Suppressor macrophage treated with lipopolysaccharide for 4 hours (primary cell): ENCODE data around the gene GRK5.
"Not testable (repeated sequence)": the region's sequence is repeated elsewhere in the genome, so short reads cannot be mapped to it uniquely, and the experiment has no call there.

Experiments used
- DNase-seq: peaks from one replicate; pipeline ENCODE4 v3.0.0-alpha.2; 2020

Gene GRK5

DNA sequence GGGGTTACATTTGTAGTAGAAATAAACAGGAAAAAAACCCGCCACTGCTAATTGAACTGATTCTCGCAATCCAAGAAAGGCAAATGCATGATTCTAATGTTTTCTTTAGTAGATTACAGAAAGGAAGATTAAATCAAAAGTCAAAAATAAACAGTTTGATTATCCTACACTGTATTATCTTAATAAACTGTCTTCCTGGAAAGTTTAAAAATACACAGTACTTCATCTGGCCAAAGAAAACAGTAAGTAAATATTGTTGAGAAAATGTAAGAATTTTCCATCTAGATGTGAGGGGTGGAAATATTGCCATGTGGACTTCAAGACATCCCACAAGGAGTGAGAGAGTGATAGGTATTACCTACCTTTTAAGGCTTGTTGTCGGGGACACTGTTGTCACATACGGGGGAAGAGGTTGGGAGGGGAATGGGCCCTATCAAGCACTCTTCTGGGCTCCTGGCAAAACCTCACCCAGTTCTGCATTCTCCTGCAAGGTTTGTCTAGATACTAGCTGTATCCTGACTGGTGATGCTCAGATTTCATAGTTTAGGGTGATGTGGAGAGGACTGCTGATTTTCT is 17.8 kb downstream of the GRK5 start:
- DNase-seq: no peak

DNA sequence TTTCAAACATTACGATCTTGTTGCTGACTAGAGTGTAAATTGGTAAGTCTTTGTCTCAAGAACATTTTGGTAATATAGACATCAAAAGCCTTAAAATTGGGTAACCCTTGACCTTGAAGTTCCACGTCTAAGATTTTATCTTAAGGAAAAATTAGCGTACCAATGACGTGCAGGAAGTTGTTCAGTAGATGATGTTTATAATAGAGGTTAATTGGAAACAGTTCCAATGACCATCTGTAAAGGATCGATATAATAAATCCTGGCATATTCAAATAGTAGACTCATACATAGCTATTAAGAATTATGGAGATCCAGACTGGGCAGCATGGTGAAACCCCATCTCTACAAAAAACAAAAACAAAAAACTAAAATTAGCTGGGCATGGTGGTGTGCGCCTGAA is 20.5 kb downstream of the GRK5 start:
- no peak for DNase-seq

DNA sequence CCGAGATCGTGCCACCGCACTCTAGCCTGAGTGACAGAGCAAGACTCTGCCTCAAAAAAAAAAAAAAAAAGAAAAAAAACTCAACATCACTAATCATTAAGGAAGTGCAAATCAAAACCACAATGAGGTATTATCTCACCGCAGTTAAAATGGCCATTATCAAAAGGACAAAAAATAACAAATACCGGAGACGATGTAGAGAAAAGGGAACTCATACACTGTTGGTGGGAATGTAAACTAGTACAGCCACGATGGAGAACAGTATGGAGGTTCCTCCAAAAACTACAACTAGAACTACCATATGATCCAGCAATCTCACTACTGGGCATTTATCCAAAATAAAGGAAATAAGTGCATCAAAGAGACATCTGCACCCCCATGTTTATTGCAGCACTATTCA is 24.3 kb downstream of the GRK5 start:
- DNase-seq: no peak

DNA sequence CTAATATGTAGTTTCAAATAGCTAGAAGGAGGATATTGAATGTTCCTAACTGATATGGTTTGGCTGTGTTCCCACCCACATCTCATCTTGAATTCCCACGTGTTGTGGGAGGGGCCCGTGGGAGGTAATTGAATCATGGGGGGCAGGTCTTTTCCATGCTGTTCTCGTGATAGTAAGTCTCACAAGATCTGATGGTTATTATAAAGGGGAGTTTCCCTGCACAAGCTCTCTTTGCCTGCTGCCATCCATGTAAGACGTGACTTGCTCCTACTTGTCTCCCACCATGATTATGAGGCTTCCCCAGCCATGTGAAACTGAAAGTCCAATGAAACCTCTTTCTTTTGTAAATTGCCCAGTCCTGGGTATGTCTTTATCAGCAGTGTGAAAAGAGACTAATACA is 25.1 kb downstream of the GRK5 start:
- peak; percentile 22 for DNase-seq

DNA sequence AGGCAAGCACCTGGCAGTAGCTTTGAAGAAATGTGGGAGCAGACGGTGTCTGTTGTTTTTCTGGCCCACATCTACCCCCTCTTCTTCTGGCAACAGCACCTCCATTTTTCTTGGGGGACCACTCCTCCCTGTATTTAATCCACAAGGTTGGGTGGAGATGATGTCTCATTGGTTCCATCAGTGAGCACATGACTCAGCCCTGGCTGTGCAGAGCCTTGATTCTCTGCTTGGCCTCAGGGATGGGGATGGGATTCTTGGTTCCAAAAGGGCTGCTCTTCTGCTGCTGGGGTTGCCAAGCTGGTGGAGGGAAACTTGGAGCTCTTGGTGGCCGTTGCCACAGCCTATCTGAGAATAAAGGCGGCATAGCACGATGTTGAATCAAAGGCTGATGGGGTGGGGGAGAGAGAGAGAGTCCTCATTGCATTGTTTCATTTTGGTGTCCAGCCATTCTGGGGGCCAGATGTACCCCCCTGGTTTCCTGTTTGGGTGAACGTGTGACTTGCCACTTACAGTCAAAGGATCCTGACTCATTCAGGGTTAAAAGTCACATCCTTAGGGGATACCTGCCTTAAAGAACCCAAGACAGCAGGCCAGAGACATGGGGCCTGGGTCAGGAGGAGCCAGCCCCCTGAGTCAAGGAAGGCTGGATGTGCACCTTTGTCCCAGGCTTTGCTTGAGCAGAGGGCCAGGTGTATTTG is 25.9 kb downstream of the GRK5 start:
- DNase-seq: no peak

DNA sequence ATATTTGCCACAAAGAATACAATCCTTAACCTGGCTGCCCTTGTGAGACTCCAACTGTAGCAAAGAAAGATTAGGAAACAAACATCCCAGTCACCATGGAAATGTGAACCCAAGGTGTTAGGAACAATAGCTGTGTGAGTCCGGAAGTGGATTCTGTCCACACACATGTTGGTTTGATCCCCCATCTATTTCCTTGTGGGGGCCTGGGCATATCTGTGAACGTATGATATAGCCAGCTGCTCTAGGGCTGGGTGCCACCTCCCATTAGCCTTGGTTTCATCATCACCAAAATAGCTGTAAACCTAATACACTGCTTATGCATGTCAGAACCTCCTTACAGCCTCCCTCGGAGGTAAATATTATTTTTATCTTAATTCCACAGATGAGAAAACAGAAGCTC is 26.4 kb downstream of the GRK5 start:
- DNase-seq: no peak

DNA sequence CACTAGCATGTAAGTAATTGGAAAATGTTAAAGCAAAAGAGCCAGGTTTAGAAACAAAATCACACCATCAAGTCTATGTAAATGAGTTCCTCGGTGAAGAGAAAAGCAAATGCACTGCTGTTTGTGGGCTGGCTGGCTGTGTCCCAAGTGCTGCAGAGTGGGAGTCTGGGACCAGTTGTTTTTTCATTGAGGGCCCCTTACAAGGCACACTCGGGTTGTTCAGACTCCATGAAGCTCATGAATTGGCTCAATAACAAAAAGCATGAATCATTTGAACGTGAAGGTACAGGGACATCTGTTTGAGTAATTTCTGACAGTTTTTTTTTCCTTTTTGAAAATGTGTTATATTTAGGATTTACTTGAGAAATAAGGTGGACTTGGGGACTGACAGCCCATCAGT is 28.0 kb downstream of the GRK5 start:
- no peak for DNase-seq

DNA sequence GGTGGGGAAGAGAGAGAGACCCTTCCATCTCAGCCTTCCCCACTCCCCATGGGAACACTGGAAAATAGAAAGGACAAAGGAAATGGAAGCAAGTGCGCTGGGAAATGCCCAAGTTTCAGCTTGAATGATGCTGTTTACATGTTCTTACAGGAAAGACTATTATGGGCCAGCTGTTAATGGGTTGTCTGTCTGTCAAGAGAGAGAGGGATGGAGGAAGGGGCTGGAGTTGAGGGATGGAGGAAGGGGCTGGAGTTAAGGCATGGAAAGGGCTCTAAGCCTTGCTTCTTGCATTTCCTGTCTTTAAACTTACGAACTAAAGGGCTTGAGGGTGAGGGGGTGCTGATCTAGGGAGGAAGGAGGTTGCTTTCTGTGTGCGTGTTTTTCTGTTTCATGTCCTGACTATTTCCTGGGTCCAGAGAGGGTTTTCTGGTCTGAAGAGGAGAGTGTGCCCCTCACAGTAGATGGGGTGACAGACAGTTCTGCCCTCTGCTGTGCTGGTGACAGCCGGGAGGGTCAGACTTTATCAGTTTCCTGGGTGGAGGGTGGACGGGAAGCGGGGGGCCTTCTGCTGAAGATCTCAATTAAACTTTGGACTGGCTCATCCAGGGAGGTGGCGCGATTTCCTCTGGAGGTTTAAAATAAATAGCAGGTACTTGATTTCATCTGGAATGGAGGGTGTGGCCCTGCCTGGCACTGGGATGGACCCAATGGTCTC is 30.5 kb downstream of the GRK5 start:
- DNase-seq: no peak

DNA sequence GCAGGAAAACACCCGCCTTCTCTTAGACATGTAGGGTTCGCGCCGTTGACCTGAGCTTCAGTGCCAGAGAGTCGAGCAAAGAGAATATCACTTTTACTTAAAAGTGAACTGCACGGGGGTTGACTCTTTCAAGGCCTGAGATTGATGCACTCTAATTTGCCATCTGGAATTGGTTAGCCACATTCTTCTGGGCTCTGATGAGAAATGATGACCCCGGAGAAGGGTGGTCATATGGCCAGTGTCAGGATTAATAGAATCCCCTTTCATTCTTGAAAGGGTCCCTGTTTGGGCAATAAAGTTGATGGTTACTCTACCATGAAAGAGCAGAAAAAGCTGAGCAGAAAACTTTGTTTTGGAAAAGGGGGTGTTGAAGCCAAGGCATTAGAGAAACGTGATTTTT is 31.2 kb downstream of the GRK5 start:
- no peak for DNase-seq

DNA sequence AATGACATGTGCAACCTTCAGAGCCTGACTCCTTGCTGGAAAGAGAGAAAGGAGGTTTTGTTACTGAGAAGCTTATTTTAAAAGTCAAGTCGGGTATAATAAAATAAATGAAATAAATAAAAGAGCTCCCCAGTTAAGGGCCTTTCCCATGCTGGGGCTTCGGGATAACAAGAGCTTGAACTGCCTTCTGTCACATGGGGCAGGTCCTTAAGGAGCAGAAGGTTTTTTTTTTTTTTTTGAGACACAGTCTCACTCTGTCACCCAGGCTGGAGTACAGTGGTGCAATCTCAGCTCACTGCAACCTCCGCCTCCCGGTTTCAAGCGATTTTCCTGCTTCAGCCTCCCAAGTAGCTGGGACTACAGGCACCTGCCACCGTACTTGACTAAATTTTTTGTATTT is 31.6 kb downstream of the GRK5 start:
- not testable (repeated sequence) for DNase-seq

DNA sequence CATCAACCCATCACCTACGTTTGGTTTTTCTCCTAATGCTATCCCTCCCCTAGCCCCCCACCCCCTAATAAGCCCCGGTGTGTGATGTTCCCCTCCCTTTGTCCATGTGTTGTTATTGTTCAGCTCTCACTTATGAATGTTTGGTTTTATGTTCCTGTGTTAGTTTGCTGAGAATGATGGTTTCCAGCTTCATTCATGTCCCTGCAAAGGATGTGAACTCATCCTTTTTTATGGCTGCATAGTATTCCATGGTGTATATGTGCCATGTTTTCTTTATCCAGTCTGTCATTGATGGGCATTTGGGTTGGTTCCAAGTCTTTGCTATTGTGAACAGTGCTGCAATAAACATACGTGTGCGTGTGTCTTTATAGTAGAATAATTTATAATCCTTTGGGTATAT is 32.3 kb downstream of the GRK5 start:
- DNase-seq: not testable (repeated sequence)

DNA sequence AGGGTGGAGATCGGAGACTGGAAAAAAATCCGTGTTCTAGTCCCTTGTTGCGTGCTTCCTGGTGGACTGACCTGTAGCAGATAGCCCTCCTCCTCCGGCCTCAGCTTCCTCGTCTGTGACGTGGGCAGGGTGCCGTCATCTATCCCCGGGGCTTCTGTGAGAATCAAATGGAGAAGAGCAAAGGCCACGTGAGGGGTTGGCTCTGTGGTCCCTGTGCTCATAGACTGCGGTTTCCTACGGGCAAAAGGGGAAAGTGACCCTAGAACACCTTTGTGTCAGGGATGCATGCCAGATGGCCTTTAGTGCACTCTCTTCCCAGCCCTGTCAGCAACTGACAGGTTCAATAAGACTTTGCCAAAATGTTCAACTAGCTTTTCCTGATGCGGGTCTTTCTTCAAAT is 33.7 kb downstream of the GRK5 start:
- DNase-seq: no peak

DNA sequence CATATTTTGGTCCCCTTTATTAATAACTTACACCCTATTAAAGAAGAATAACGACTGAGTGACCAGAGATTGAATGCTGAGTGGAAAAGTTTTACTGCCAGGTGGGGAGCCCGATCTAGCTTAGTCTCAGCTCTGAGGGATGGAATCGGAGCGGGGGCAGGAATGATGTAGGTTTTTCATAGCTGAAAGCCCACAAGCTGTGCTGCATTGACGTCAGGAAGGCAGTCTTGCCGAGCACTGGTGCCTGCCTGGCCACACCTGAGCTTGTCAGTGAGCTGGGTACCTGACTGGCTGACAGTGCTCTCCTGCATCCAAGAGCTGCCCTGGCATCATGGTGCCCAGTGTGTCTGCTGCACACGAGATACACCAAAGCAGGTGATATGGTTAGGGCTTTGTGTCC is 34.8 kb downstream of the GRK5 start:
- no peak for DNase-seq

DNA sequence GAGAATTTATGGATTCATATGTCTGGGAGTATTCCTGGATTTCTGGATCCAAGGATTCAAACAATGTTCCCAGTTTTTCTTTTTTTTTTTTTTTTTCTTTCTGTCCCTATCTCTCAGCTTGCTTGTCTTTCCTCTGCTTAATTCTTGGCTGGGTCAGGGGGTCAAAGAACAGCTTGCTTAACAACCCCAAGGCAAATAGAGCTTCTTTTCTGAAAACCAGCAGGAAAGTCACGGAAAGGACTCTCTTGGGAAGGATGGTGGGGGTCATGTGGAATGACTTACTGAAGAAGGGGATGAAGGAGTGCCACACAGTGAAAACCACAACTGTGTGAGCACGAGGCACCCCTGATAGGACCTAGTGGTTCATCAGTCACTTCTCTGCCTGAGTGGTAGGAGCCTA is 36.1 kb downstream of the GRK5 start:
- DNase-seq: no peak

DNA sequence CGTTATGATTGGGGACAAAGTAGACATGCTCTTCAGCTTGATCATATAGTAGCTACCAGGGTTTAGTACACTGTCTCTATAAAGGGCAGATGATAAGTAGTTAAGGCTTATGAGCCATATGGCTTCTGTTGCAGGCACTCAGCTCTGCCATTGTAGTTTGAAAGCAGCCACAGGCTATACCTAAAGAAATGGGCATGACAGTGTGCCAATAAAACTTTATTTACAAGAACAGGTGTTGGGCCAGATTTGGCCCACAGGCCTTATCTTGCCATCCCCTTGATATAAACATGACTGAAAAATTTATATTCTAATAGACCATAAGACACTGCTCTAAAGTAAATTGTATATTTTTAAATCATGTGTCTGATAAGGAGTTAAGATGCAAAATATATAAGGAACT is 36.6 kb downstream of the GRK5 start:
- DNase-seq: no peak

DNA sequence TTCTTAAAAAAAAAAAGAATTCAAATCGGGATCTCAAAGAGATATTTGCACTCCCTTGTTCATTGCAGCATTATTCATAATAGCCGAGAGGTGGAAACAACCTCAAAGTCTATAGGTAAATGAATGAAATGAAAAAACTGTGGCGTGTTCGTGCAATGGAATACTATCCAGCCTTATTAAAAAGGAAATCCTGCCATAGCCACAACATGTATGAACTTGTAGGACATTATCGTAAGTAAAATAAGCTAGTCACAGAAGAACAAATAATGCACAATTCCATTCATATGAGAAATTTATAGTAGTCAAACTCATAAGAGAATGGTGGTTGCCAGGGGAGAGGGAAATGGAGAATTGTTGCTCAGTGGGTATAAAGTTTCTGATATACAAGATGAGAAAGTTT is 37.9 kb downstream of the GRK5 start:
- DNase-seq: no peak

DNA sequence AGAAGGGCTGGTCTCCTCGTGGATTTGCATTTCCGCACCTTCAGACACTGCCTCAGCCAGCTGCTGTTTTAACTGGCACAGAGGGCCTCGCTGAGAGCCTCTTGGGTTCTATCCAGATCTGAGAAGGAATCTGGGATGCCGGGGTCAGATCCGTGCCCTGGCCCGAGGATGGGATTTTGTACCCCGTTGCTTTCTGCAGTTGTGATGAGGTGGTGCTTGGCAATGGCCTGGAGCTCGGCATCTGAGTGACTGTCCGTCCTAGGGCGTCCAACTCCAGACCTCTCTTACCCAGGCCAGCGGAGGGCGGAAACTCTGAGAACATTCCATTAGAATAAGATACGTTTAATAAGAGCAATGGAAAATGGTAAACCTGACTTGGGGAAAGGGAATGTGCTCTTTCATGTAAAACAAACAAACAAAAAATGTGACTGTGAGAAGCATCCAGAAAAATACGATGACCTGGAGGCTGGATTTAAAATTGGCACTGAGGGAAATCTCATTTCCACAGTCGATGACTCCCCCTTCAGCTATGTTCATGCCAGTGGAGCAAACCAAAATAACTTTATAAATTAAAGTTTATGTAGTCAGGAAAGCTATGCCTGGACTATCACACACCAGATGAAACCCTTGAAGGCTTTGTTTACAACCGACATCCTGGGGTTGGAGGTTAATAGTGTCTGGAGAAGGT is 39.6 kb downstream of the GRK5 start:
- no peak for DNase-seq

DNA sequence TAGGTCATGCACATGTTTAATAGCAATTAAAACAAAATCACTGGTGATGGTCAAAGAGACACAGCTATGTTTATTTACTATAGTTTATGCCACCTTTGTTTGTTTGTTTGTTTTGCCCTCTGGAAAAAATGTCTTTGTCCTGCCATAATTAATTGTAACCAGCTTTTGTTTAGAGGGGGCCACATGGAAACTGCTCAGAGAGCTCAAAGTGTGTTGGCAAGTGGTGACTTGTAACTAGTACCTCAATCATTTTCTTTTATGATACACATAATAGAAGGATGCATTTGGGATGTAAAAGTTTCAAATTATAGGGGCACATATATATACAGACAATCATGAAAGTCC is 40.2 kb downstream of the GRK5 start:
- no peak for DNase-seq

DNA sequence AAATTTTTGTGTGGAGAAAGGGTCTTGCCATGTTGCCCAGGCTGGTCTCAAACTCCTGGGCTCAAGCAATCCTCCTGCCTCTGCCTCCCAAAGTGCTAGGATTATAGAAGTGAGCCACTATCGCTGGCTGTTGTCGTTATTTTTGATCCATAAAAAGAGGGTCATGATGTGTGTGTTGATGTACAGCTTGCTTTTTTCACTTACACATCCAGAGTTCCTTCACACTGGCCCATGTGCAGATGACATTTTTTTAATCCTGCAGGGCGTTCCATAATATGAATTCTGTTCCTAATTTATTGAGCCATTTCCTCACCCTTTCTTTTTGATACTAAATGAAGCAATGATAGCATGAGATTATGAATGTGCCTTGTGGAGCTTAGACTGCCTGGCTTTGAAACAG is 40.8 kb downstream of the GRK5 start:
- no peak for DNase-seq

DNA sequence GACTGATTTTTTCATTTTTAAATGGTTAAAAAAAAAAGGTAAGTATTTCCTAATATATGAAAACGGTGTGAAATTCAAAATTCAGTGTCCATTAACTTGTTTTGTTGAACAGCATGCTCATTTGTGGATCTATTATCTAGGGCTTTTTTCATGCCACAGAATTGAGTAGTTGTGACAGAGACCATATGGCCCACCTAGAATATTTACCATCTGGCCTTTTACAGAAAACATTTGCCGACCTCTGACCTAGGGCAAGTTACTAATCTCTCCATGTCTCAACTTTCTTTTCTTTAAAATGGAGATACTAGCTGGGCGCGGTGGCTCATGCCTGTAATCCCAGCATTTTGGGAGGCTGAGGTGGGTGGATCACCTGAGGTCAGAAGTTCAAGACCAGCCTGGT is 41.3 kb downstream of the GRK5 start:
- DNase-seq: no peak

DNA sequence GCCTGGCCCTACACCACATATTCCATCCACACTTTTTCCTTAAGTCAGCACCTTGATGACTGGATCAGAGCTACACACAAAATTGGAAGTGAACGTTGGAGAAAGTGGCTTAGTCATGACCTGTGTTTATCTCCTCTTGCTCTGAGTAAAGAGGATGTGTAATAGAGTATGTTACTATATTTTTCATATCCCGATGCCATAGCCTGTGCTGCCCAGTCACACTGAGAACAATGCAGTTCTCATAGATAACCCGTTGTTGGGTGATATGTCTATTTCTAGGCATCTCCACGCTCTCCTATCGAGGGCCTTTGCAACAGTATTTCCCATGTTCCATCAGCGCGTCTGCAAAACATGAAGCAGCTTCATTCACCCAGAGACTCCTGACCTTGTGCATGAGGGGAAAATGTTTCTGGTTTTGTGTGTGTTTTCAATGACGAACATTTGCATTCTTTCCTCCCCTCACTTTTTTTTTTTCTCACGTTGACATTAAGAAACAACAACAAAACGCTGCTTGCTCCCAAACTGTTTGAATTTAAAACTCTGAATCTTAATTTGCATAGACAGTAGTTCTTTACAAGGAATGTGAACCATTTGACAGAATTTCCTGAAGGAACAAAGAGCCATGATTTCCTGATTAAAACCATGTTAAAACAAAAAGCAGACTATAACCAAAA is 43.4 kb downstream of the GRK5 start:
- DNase-seq: peak; percentile 3

DNA sequence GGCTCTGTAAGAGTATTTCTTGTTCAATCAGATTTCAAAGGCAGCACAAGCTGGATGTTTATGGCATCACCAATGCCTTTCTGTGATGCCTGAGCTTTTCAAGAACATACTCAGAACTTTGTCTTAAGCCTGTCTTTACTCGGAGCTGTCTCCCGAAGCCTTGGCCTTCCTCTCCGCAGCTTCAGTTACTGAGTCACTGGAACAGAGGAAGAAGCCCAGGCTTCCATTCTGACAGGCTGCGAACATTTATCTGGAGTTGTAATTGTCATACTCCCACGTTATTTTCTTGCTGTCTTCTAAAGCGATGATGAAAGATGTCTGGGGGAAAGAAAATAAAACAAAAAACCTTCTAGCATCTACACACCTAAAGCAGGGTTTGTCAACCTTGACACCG is 43.9 kb downstream of the GRK5 start:
- DNase-seq: no peak

DNA sequence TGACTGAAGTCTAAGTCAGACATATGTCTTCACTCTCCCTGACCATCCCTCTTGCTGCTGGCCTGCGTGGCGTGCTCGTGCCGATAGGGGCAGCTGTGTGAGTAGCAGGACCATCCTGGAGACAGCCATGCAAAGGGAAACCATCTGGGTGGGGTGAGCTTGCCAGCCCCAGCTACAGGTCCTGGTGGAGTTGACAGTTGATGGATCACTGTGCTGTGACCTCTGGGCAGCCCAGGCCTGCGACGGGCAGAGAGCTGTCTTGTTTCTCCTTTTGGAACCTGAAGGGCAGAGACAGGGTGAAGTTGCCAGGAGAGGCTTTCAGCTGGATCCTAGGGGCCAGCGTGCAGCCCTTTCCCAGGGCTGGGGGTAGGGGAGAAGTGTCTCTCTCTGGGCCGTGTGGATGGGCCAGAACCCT is 44.7 kb downstream of the GRK5 start:
- DNase-seq: no peak
